H1 (cell line): ENCODE results near the gene MMEL1. TPM values are rescaled to one million over a fixed set of nuclear protein-coding genes. Genes with fewer than 3 reads are reported as not detected.

Source experiments
- CHD1 ChIP-seq: IDR thresholded peaks from 2 replicates; pipeline ENCODE4 v1.6.1; 2012; ENCODE audit warnings: low read depth, low read length, improper control_type of control experiment
- CHD2 ChIP-seq: IDR thresholded peaks from 2 replicates; pipeline ENCODE4 v1.6.1; 2012; ENCODE audit warnings: low read length, improper control_type of control experiment
- EP300 ChIP-seq, 2 experiments: IDR thresholded peaks; 1 replicate in 1 of 2; 2 replicates in 1 of 2; pipeline ENCODE4 v1.6.1; 2011 to 2012; ENCODE audit warnings: low read depth in 2 of 2, low read length in 2 of 2, mild to moderate bottlenecking in 2 of 2, borderline replicate concordance in 1 of 2, inconsistent platforms in 1 of 2, moderate library complexity in 1 of 2
- PHF8 ChIP-seq: fragments of 200-600 bp; sonication (generic); conservative IDR thresholded peaks from 2 replicates; pipeline ENCODE4 v1.7.1; 2012; ENCODE audit warnings: low read depth, mild to moderate bottlenecking, inconsistent platforms, low read length, moderate library complexity
- POLR2AphosphoS5 ChIP-seq: IDR thresholded peaks from 2 replicates; pipeline ENCODE4 v1.6.1; 2011; ENCODE audit warnings: low read depth, low read length
- SAP30 ChIP-seq: fragments of 300-600 bp; sonication (generic); IDR thresholded peaks from 2 replicates; pipeline ENCODE4 v1.7.1; 2012; ENCODE audit warnings: low read length, moderate library complexity, mild to moderate bottlenecking, inconsistent platforms; ENCODE audit not compliant: insufficient read depth, insufficient replicate concordance
- SIN3A ChIP-seq, 2 experiments: IDR thresholded peaks in 1 of 2; conservative IDR thresholded peaks in 1 of 2; 2 replicates each; pipeline ENCODE4 v1.6.1; 2011 to 2012; ENCODE audit warnings: low read length in 2 of 2, improper control_type of control experiment in 1 of 2, low read depth in 1 of 2, mild to moderate bottlenecking in 1 of 2
- SP4 ChIP-seq: IDR thresholded peaks from 2 replicates; pipeline ENCODE4 v1.6.1; 2012; ENCODE audit warnings: low read length, inconsistent platforms
- USF2 ChIP-seq: IDR thresholded peaks from 2 replicates; pipeline ENCODE4 v1.6.1; 2011; ENCODE audit warnings: low read length, improper control_type of control experiment
- YY1 ChIP-seq: IDR thresholded peaks from 2 replicates; pipeline ENCODE4 v1.6.1; 2011; ENCODE audit warnings: low read depth, mild to moderate bottlenecking, low read length
- polyA plus RNA-seq, 7 experiments: library from polyadenylated mRNA; depleted of rRNA in 3 of 7; stranded (reverse) in 5 of 7; unstranded in 2 of 7; fragments of >200 nt in 5 of 7; fragments of 200-250 nt in 2 of 7; gene quantifications; 1 replicate in 5 of 7; 2 replicates in 1 of 7; 4 replicates in 1 of 7; pipeline versions ENCODE4 v1.2.1 to v1.2.3, GENCODE V29; 2011 to 2013; ENCODE audit warnings: missing spikeins in 2 of 7, mixed read lengths in 2 of 7
- total RNA-seq: library from RNA; stranded (reverse); fragmentation: NEBNext Ultra II Directional; extraction: Animal tissue kit (Norgen Biotek cat#: 25700); gene quantifications from 2 replicates; pipeline ENCODE4 v1.2.1, GENCODE V29; 2021

Gene MMEL1
- total and polyA plus RNA-seq, 2 of the 8 experiments (the other 6 are each of a cell fraction or from before 2014, with no cell fraction given) = 0.91 to 1.7 TPM

GRCh38 chr1:2543543-2544092, 89.2 kb downstream of the MMEL1 start (continued):
- no peak for TF ChIP-seq PHF8
- no peak for TF ChIP-seq YY1
- no peak for TF ChIP-seq EP300 (IDR thresholded peaks at IDR 0.05; ENCODE audit: borderline replicate concordance in 1 of 2, low read depth in 2 of 2, low read length in 2 of 2)
- no peak for TF ChIP-seq SAP30
- TF ChIP-seq POLR2AphosphoS5 = no peak
- TF ChIP-seq USF2 = no peak
- TF ChIP-seq CHD1 = no peak
- no peak for TF ChIP-seq CHD2
- no peak for TF ChIP-seq SP4
- no peak for TF ChIP-seq SIN3A (conservative IDR thresholded peaks at IDR 0.05 in 1 of 2, IDR thresholded peaks at IDR 0.05 in 1 of 2; ENCODE audit: low read depth in 1 of 2, low read length in 2 of 2)
